Suprapubic skin (tissue), 2 donors: ENCODE data around the gene UVRAG.

Experiments used
- EP300 ChIP-seq: sonication (generic); formaldehyde crosslinking; IDR thresholded peaks from one replicate; pipeline ENCODE4 v1.6.1; 2017; ENCODE audit warnings: antibody characterized with exemption
- POLR2A ChIP-seq, 2 donors: fragments of 450-650 bp; IDR thresholded peaks; one replicate each; pipeline ENCODE4 v1.6.1; 2017; ENCODE audit warnings: antibody characterized with exemption in 2 of 2, mild to moderate bottlenecking in 2 of 2, moderate library complexity in 2 of 2

DNA sequence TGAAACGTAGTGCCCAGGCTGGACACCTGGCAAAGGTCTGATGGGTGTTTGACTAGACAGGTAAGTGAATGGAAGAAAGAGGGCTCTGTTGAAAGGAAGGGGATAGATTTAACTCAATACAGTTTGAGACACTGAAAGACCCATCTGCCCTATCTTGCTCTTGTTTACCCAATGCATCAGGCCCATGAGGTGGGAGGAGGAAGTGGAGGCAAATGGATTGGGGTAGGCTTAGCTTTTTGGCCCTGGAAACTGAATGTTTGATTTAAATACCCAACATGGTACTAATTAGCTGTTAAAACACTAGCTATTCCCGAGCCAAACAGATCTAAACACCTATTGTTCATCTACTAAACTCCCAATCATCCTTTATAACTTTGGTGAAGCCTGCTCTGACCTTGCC, 3.5 kb upstream of the UVRAG start:
- TF ChIP-seq EP300 (no peak), POLR2A (IDR thresholded peaks at IDR 0.05) (no peak)
